Mesendoderm (in vitro differentiated cells): ENCODE results near the gene PHF14.

ENCODE experiments used
- DNase-seq: peaks from one replicate; pipeline ENCODE4 v3.0.0; 2013
- H2AK5ac ChIP-seq: 2 replicates; pipeline ENCODE4 v1.6.1; 2013; ENCODE audit warnings: low read length, inconsistent platforms
- H2BK120ac ChIP-seq: 2 replicates; pipeline ENCODE4 v1.6.1; 2013; ENCODE audit warnings: low read depth, mild to moderate bottlenecking, low read length, moderate library complexity, mixed read lengths
- H2BK15ac ChIP-seq: replicated peaks from 2 replicates; pipeline ENCODE4 v1.6.1; 2013; ENCODE audit warnings: low read depth, mild to moderate bottlenecking, moderate library complexity
- H2BK5ac ChIP-seq: 2 replicates; pipeline ENCODE4 v1.6.1; 2013; ENCODE audit warnings: low read length, inconsistent platforms
- H3K18ac ChIP-seq: 2 replicates; pipeline ENCODE4 v1.6.1; 2013; ENCODE audit warnings: mild to moderate bottlenecking, low read length, mixed read lengths
- H3K23ac ChIP-seq: one replicate; pipeline ENCODE4 v1.6.1; 2013; ENCODE audit warnings: low read length
- H3K27ac ChIP-seq: 2 replicates; pipeline ENCODE4 v1.5.1; 2013; ENCODE audit warnings: low read depth, mild to moderate bottlenecking, inconsistent platforms, low read length, moderate library complexity
- H3K27me3 ChIP-seq: 2 replicates; pipeline ENCODE4 v1.6.1; 2013; ENCODE audit warnings: low read length, control low read depth, mild to moderate bottlenecking, inconsistent platforms; ENCODE audit not compliant: insufficient read depth, poor library complexity
- H3K36me3 ChIP-seq: 2 replicates; pipeline ENCODE4 v1.6.1; 2013; ENCODE audit warnings: low read length, inconsistent platforms; ENCODE audit not compliant: control insufficient read depth, insufficient read depth
- H3K4ac ChIP-seq: one replicate; pipeline ENCODE4 v1.6.1; 2013; ENCODE audit warnings: low read depth, mild to moderate bottlenecking, low read length, moderate library complexity
- H3K4me1 ChIP-seq: 2 replicates; pipeline ENCODE4 v1.6.1; 2013; ENCODE audit warnings: low read depth, low read length, inconsistent platforms; ENCODE audit not compliant: control insufficient read depth
- H3K4me2 ChIP-seq: 2 replicates; pipeline ENCODE4 v1.6.1; 2013; ENCODE audit warnings: low read length
- H3K4me3 ChIP-seq: 2 replicates; pipeline ENCODE4 v1.5.1; 2013; ENCODE audit warnings: mild to moderate bottlenecking, low read length
- H3K56ac ChIP-seq: one replicate; pipeline ENCODE4 v1.6.1; 2013; ENCODE audit warnings: low read length
- H3K79me1 ChIP-seq: 2 replicates; pipeline ENCODE4 v1.6.1; 2013; ENCODE audit warnings: low read length, inconsistent platforms
- H3K79me2 ChIP-seq: 2 replicates; pipeline ENCODE4 v1.6.1; 2013; ENCODE audit warnings: mild to moderate bottlenecking, low read length; ENCODE audit not compliant: control insufficient read depth, insufficient read depth
- H3K9ac ChIP-seq: 2 replicates; pipeline ENCODE4 v1.6.1; 2013; ENCODE audit warnings: low read length, inconsistent platforms
- H4K5ac ChIP-seq: one replicate; pipeline ENCODE4 v1.6.1; 2013; ENCODE audit warnings: low read length
- H4K8ac ChIP-seq: one replicate; pipeline ENCODE4 v1.6.1; 2013; ENCODE audit warnings: low read depth, mild to moderate bottlenecking, control low read depth, low read length, moderate library complexity
- WGBS: extraction: QIAGEN DNeasy Blood & Tissue Kit; methylation state at CpG from one replicate; pipeline ENCODE4 v1.1.7; 2013; ENCODE audit warnings: low lambda C conversion rate, missing lambda C conversion rate; ENCODE audit not compliant: insufficient coverage; ENCODE audit errors: extremely low coverage; 5-methylcytosine and 5-hydroxymethylcytosine counted together

The PHF14 gene

DNA sequence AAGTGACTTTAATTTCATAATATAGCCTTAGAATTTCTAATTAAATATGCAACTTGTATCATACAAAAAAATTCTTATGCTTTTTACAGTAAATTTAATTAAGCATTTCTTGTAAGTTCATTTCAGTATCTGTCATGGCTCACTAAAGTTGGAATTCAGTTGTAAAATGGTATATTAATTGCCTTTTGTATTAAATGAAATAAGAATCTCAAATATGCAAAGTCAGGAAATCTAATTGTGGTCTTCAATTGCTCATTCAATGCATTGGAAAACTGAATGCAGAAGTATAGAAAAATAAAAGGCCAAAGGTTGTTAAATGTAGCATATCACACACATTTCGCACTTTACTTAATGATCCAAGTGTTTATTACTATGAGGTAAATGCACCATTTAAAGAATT, 189.5 kb downstream of the PHF14 start:
- Histone ChIP-seq H2BK5ac (no peak overlapping the region), H4K5ac (no peak overlapping the region), H3K79me1 (no peaks in the 10 kb centered on the region), H3K36me3 (no peaks in the 10 kb centered on the region), H3K4me3 (no peak overlapping the region), H2BK120ac (no peak overlapping the region), H4K8ac (no peak overlapping the region), H3K27ac (no peak overlapping the region), H3K9ac (no peak overlapping the region), H2AK5ac (no peak overlapping the region), H3K18ac (no peak overlapping the region), H3K4me2 (no peak overlapping the region), H3K79me2 (no peaks in the 10 kb centered on the region), H3K4me1 (no peaks in the 10 kb centered on the region), H3K4ac (no peak overlapping the region), H3K27me3 (no peaks in the 10 kb centered on the region), H2BK15ac (no peak overlapping the region), H3K56ac (no peak overlapping the region), H3K23ac (no peak overlapping the region)
- no peak for DNase-seq
- no CpG with 5 or more reads among the region's 1 CpG for WGBS

DNA sequence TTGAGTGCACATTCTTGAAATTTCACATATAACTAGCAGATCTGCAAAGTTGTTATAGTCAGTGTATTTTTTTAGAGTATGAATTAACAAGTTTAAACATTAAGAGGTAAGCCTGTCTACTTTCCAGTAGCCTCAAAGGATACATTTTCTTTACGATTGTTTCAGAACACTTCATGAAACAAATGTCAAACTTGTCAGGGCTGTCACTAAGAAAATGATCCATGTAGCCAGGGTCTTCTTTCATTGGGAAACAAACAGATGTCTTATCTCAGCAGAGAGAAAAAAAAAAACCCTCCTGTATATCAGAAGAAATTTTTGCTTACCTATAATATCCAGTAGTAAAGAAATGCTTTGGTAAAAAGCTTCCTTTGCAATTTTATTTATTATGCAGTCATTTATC, 192.4 kb downstream of the PHF14 start:
- Histone ChIP-seq H3K4me3 (no peak overlapping the region), H3K4me2 (no peak overlapping the region), H2AK5ac (no peak overlapping the region), H3K36me3 (no peaks in the 10 kb centered on the region), H3K9ac (no peak overlapping the region), H2BK5ac (no peak overlapping the region), H4K8ac (no peak overlapping the region), H3K79me2 (no peaks in the 10 kb centered on the region), H3K23ac (no peak overlapping the region), H3K79me1 (no peaks in the 10 kb centered on the region), H3K27ac (no peak overlapping the region), H3K27me3 (no peaks in the 10 kb centered on the region), H3K4ac (no peak overlapping the region), H2BK120ac (no peak overlapping the region), H3K18ac (no peak overlapping the region), H3K4me1 (no peaks in the 10 kb centered on the region), H3K56ac (no peak overlapping the region), H2BK15ac (no peak overlapping the region), H4K5ac (no peak overlapping the region)
- no peak for DNase-seq
- no CpG with 5 or more reads among the region's 1 CpG for WGBS

DNA sequence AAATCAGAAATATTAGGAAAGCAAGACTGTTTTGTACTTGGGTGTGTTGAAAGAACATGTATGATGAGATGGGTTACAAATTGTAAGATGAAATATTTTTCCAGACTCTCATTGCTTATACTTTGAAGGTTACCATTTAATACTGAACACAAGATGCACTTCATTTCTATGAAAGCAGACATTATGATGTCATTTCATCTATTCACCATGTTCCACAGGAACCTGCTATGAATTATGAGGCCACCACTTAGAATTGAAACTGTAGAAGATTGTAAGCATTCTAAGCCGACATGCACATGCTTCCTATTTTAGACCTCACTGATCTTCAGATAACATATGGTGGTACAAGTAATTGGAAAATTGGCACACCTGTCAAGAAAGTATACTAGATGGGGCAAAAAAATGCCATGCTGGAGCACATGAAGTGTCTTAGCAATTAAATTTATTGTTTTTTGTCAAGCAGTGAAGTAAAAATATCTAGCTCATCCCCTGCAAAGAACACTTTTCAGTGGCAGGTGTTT, 195.0 kb downstream of the PHF14 start:
- H3K9ac ChIP-seq, result no peak overlapping the region
- no peak overlapping the region for H4K5ac ChIP-seq
- DNase-seq, result no peak
- H3K27ac ChIP-seq, result no peak overlapping the region
- no peaks in the 10 kb centered on the region for H3K79me1 ChIP-seq
- H2BK15ac ChIP-seq, result no peak overlapping the region
- H3K36me3 ChIP-seq, result no peaks in the 10 kb centered on the region
- H3K79me2 ChIP-seq, result no peaks in the 10 kb centered on the region
- H2BK5ac ChIP-seq, result no peak overlapping the region
- H3K4me3 ChIP-seq, result no peak overlapping the region
- no CpG with 5 or more reads among the region's 1 CpG for WGBS
- no peak overlapping the region for H2BK120ac ChIP-seq
- no peak overlapping the region for H2AK5ac ChIP-seq
- H3K4ac ChIP-seq, result no peak overlapping the region
- no peak overlapping the region for H4K8ac ChIP-seq
- no peak overlapping the region for H3K56ac ChIP-seq
- H3K27me3 ChIP-seq, result no peaks in the 10 kb centered on the region
- no peak overlapping the region for H3K23ac ChIP-seq
- no peaks in the 10 kb centered on the region for H3K4me1 ChIP-seq
- no peak overlapping the region for H3K18ac ChIP-seq
- no peak overlapping the region for H3K4me2 ChIP-seq

DNA sequence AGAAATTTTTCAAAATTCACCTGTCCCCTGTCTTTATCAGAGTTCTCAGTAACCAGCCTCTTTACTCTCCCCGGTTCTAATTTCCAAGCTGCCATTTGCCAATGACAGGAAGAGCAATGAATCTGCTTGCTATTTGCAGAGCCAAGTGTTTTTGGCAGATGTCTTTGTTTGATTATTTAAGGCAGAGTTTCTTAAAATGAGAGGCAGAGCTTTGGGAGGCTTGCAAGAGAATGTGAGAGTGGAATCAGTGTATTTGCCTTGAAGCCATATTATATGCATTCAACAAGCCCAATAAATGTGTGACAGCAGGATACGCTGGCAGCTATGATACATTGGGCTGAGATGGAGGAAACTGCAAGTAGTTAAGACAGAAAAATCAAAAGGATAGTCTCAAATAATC, 196.5 kb downstream of the PHF14 start:
- DNase-seq, result no peak
- H2BK120ac ChIP-seq, result no peak overlapping the region
- no peak overlapping the region for H4K5ac ChIP-seq
- no peak overlapping the region for H3K56ac ChIP-seq
- H3K9ac ChIP-seq, result no peak overlapping the region
- H3K79me2 ChIP-seq, result no peaks in the 10 kb centered on the region
- H3K27ac ChIP-seq, result no peak overlapping the region
- H2BK5ac ChIP-seq, result no peak overlapping the region
- no peak overlapping the region for H2AK5ac ChIP-seq
- H3K79me1 ChIP-seq, result no peaks in the 10 kb centered on the region
- no peak overlapping the region for H2BK15ac ChIP-seq
- H4K8ac ChIP-seq, result no peak overlapping the region
- no peaks in the 10 kb centered on the region for H3K27me3 ChIP-seq
- no peak overlapping the region for H3K18ac ChIP-seq
- H3K4me3 ChIP-seq, result no peak overlapping the region
- no peaks in the 10 kb centered on the region for H3K36me3 ChIP-seq
- no peak overlapping the region for H3K4me2 ChIP-seq
- no peak overlapping the region for H3K4ac ChIP-seq
- H3K4me1 ChIP-seq, result no peaks in the 10 kb centered on the region
- WGBS, result no CpG with 5 or more reads among the region's 2 CpGs
- no peak overlapping the region for H3K23ac ChIP-seq

DNA sequence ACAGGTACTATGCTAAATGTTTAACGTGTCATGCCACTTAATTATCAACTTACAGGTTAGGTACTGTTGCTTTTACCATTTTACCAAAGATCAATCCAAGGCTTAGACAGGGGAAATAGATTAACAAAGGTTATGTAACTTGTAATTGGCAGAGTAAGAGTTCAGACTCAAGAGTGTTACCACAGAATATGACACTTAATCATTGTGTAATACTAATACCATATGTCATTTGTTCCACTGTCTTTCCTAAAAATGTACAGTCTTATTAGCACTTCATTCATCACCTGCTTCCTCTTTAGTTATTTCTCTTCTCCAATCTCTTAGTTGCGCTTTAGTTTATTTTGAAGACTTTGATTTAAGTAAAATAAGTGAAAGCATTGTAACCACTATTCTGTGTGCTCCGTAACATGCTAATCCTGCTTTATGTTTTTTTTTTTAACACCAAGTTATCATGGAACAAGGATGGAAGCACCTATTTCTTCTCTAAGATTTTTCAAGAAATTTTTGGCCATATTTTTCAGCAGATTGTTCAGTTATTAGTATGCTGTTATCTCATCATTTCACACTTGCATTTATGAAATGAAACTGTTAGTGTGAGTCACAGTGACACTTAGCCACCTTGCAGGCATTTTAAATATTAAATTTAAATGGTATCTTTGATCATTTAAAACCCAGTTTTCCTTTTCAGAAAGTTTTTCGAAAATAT, 197.3 kb downstream of the PHF14 start:
- no peaks in the 10 kb centered on the region for H3K36me3 ChIP-seq
- no peaks in the 10 kb centered on the region for H3K79me1 ChIP-seq
- H3K4ac ChIP-seq, result no peak overlapping the region
- H3K4me1 ChIP-seq, result no peaks in the 10 kb centered on the region
- no peak overlapping the region for H4K5ac ChIP-seq
- no peak overlapping the region for H2BK5ac ChIP-seq
- H2AK5ac ChIP-seq, result no peak overlapping the region
- no peak overlapping the region for H3K23ac ChIP-seq
- H3K79me2 ChIP-seq, result no peaks in the 10 kb centered on the region
- H3K4me2 ChIP-seq, result no peak overlapping the region
- H3K9ac ChIP-seq, result no peak overlapping the region
- no peak overlapping the region for H3K27ac ChIP-seq
- H3K4me3 ChIP-seq, result no peak overlapping the region
- no peak for DNase-seq
- H4K8ac ChIP-seq, result no peak overlapping the region
- H2BK120ac ChIP-seq, result no peak overlapping the region
- no CpG with 5 or more reads among the region's 4 CpGs for WGBS
- no peaks in the 10 kb centered on the region for H3K27me3 ChIP-seq
- no peak overlapping the region for H2BK15ac ChIP-seq
- no peak overlapping the region for H3K56ac ChIP-seq
- H3K18ac ChIP-seq, result no peak overlapping the region
